Thyroid gland (tissue), 4 donors: Measurements from ENCODE around the gene GPATCH11. TPM values are rescaled to one million over a fixed set of nuclear protein-coding genes. Genes with fewer than 3 reads are reported as not detected.
A peak's percentile ranks its signal among the peaks of the same experiment; 100 is the strongest.

Experiments
- DNase-seq, 2 donors: peaks; one replicate each; pipeline ENCODE4 v3.0.0-alpha.2; 2019
- H3K27ac ChIP-seq, 3 donors: fragments of 200-600 bp; sonication (generic); 1 replicate in 2 of 3; 2 replicates in 1 of 3; pipeline ENCODE4 v1.5.1; 2016 to 2019; ENCODE audit warnings: mild to moderate bottlenecking in 1 of 3, moderate library complexity in 1 of 3
- H3K27me3 ChIP-seq: fragments of 200-600 bp; sonication (generic); one replicate; pipeline ENCODE4 v1.5.1; 2019
- H3K36me3 ChIP-seq, 2 donors: fragments of 200-600 bp; sonication (generic); one replicate each; pipeline ENCODE4 v1.5.1; 2016 to 2019
- H3K4me1 ChIP-seq, 2 donors: fragments of 200-600 bp; sonication (generic); one replicate each; pipeline ENCODE4 v1.5.1; 2017 to 2019
- H3K4me3 ChIP-seq, 3 donors: fragments of 200-600 bp; sonication (generic); replicated peaks in 1 of 3; 1 replicate in 2 of 3; 2 replicates in 1 of 3; pipeline ENCODE4 v1.5.1; 2016; ENCODE audit warnings: mild to moderate bottlenecking in 1 of 3
- H3K9me3 ChIP-seq: fragments of 200-600 bp; sonication (generic); one replicate; pipeline ENCODE4 v1.5.1; 2017
- CTCF ChIP-seq, 6 experiments: fragments of 200-600 bp in 3 of 6; fragments of 450-650 bp in 3 of 6; sonication (generic) in 3 of 6; IDR thresholded peaks; one replicate each; pipeline ENCODE4 v1.5.1; 2016 to 2019; ENCODE audit warnings: antibody characterized with exemption in 6 of 6, mild to moderate bottlenecking in 2 of 6, inconsistent platforms in 1 of 6, moderate library complexity in 1 of 6
- POLR2A ChIP-seq, 2 donors: fragments of 450-650 bp; IDR thresholded peaks; one replicate each; pipeline ENCODE4 v1.6.1; 2017; ENCODE audit warnings: antibody characterized with exemption in 2 of 2, mild to moderate bottlenecking in 2 of 2, moderate library complexity in 1 of 2
- WGBS, 2 donors: methylation state at CpG; one replicate each; pipeline ENCODE4 v1.1.5; 2017; 5-methylcytosine and 5-hydroxymethylcytosine counted together
- intact Hi-C: fragments of 100-400 bp; cut with DNase I; formaldehyde crosslinking; loops from one replicate; pipeline ENCODE4 v1.15.1; 2023
- total RNA-seq, 4 donors: library from RNA; depleted of rRNA; stranded (reverse); fragments of >200 nt; gene quantifications; one replicate each; pipeline ENCODE4 v1.2.3, GENCODE V29; 2016

Gene GPATCH11
- total RNA-seq, 4 donors from 2014 or later = 6.2 to 10.6 (median 8.7) TPM

- 98 to 99% methylated on average over 2 of the region's 2 CpGs for WGBS, 2 donors
- H3K4me3 ChIP-seq = no peak overlapping the region
- intact Hi-C loops = no loop called here
- H3K27ac ChIP-seq = no peak overlapping the region
- H3K9me3 ChIP-seq = no peaks in the 10 kb centered on the region
- TF ChIP-seq POLR2A (IDR thresholded peaks at IDR 0.05) = no peak
- TF ChIP-seq CTCF (IDR thresholded peaks at IDR 0.05) = no peak
- H3K36me3 ChIP-seq = peaks cover 18 to 32% of the 10 kb centered on the region in 2 donors
- no peaks in the 10 kb centered on the region for H3K27me3 ChIP-seq
- no peaks in the 10 kb centered on the region for H3K4me1 ChIP-seq
- no peak for DNase-seq
Measured at GRCh38 chr2:37070931-37071330, 13.4 kb upstream of the GPATCH11 start.

GRCh38 chr2:37080266-37080665 lies 4.1 kb upstream of the GPATCH11 start:
- Histone ChIP-seq H3K9me3 (no peaks in the 10 kb centered on the region), H3K4me3 (no peak overlapping the region), H3K27ac (no peak overlapping the region), H3K4me1 (peaks cover 13 to 15% of the 10 kb centered on the region in 2 donors), H3K36me3 (peaks cover 7 to 16% of the 10 kb centered on the region in 2 donors), H3K27me3 (no peaks in the 10 kb centered on the region)
- DNase-seq = no peak
- intact Hi-C loops = no loop called here
- TF ChIP-seq CTCF (IDR thresholded peaks at IDR 0.05) (no peak), POLR2A (IDR thresholded peaks at IDR 0.05) (no peak)
- WGBS, 2 donors = 84 to 85% methylated on average over 2 of the region's 2 CpGs

GRCh38 chr2:37080689-37081088 lies 3.6 kb upstream of the GPATCH11 start:
- Histone ChIP-seq H3K9me3 (no peaks in the 10 kb centered on the region), H3K27me3 (no peaks in the 10 kb centered on the region), H3K27ac (no peak overlapping the region), H3K4me1 (peaks cover 14 to 18% of the 10 kb centered on the region in 2 donors), H3K36me3 (peaks cover 6 to 14% of the 10 kb centered on the region in 2 donors), H3K4me3 (no peak overlapping the region)
- 57 to 66% methylated on average over 3 of the region's 3 CpGs for WGBS, 2 donors
- DNase-seq = no peak
- no peak for TF ChIP-seq CTCF (IDR thresholded peaks at IDR 0.05)
- intact Hi-C loops = no loop called here

GRCh38 chr2:37084797-37085196 lies 479 bp downstream of the GPATCH11 start:
- no peak for DNase-seq
- TF ChIP-seq CTCF (IDR thresholded peaks at IDR 0.05) (no peak), POLR2A (IDR thresholded peaks at IDR 0.05) (no peak)
- Histone ChIP-seq H3K4me1 (peaks cover 14 to 18% of the 10 kb centered on the region in 2 donors), H3K4me3 (peak overlapping the region; percentile 31 to 82 (median 61)), H3K27ac (peak overlapping the region in 2 of 3 donors; percentile 49 to 74), H3K27me3 (no peaks in the 10 kb centered on the region), H3K36me3 (peaks cover under 1 to 2% of the 10 kb centered on the region in 2 donors), H3K9me3 (no peaks in the 10 kb centered on the region)
- intact Hi-C loops = no loop called here
- WGBS, 2 donors = 2 to 3% methylated on average over 10 of the region's 10 CpGs

- no peak overlapping the region for H3K4me3 ChIP-seq
- intact Hi-C loops = no loop called here
- no peak overlapping the region for H3K27ac ChIP-seq
- TF ChIP-seq CTCF (IDR thresholded peaks at IDR 0.05) (no peak), POLR2A (IDR thresholded peaks at IDR 0.05) (no peak)
- 55 to 75% methylated on average over 1 of the region's 1 CpG for WGBS, 2 donors
- no peaks in the 10 kb centered on the region for H3K27me3 ChIP-seq
- no peak for DNase-seq
- peaks cover 5 to 6% of the 10 kb centered on the region in 2 donors for H3K36me3 ChIP-seq
- H3K4me1 ChIP-seq = peaks cover 14 to 18% of the 10 kb centered on the region in 2 donors
- H3K9me3 ChIP-seq = no peaks in the 10 kb centered on the region
Measured at GRCh38 chr2:37085731-37086147, 1.4 kb downstream of the GPATCH11 start.
